Activated CD8-positive, alpha-beta memory T cell treated with anti-CD3 and anti-CD28 coated beads, Interleukin-2, amount 10 ng/mL, durations not matched to agents 7 days and 5 days (primary cell): ENCODE data around the gene MICAL2. TPM values are rescaled to one million over a fixed set of nuclear protein-coding genes. Genes with fewer than 3 reads are reported as not detected.

Experiments
- ATAC-seq: fragments of 150-1000 bp; cut with Tn5 transposase; one replicate; pipeline ENCODE4 v1.10.0; 2021; ENCODE audit warnings: moderate library complexity
- CTCF ChIA-PET: fragments of 350-600 bp; sonication (Branson Sonifier 250); formaldehyde crosslinking; loops from one replicate; lab custom pipeline; 2021; ENCODE audit warnings: antibody characterized with exemption; lab: Charles Lee
- DNase-seq: peaks from one replicate; pipeline ENCODE4 v3.0.0-alpha.2; 2020
- H3K27ac Mint-ChIP-seq: one replicate; pipeline ENCODE4 v1.8.0; 2021; ENCODE audit warnings: mild to moderate bottlenecking, mixed read lengths
- H3K27me3 Mint-ChIP-seq: one replicate; pipeline ENCODE4 v1.8.0; 2021; ENCODE audit warnings: mixed read lengths
- H3K36me3 Mint-ChIP-seq: one replicate; pipeline ENCODE4 v1.8.0; 2021; ENCODE audit warnings: mild to moderate bottlenecking, mixed read lengths
- H3K4me1 Mint-ChIP-seq: one replicate; pipeline ENCODE4 v1.8.0; 2021; ENCODE audit warnings: mixed read lengths
- H3K4me3 Mint-ChIP-seq: one replicate; pipeline ENCODE4 v1.8.0; 2021; ENCODE audit warnings: mild to moderate bottlenecking, moderate library complexity, mixed read lengths
- H3K9me3 Mint-ChIP-seq: one replicate; pipeline ENCODE4 v1.8.0; 2022; ENCODE audit warnings: low read depth, mixed read lengths
- total RNA-seq, 2 experiments: library from RNA; stranded (reverse); gene quantifications; one replicate each; pipeline ENCODE4 v1.2.3, GENCODE V29; 2021

The MICAL2 gene
- total RNA-seq, 2 experiments from 2014 or later = 120 to 168 TPM

GRCh38 chr11:12173111-12173510, 62.7 kb downstream of the MICAL2 start:
- H3K27me3 Mint-ChIP-seq = no peaks in the 10 kb centered on the region
- peak overlapping the region; percentile 81 for H3K27ac Mint-ChIP-seq
- peaks cover 48% of the 10 kb centered on the region for H3K36me3 Mint-ChIP-seq
- H3K4me1 Mint-ChIP-seq = peaks cover 69% of the 10 kb centered on the region
- CTCF ChIA-PET = interaction anchor here (0.8 to 1.2 kb wide), 5 partner anchors 9 to 109 kb away, joined by 3 to 4 read pairs (median 3); no protein-coding TSS in a partner anchor
- no peak for DNase-seq
- no peak for ATAC-seq
- H3K9me3 Mint-ChIP-seq = no peaks in the 10 kb centered on the region
- no peak overlapping the region for H3K4me3 Mint-ChIP-seq

DNA sequence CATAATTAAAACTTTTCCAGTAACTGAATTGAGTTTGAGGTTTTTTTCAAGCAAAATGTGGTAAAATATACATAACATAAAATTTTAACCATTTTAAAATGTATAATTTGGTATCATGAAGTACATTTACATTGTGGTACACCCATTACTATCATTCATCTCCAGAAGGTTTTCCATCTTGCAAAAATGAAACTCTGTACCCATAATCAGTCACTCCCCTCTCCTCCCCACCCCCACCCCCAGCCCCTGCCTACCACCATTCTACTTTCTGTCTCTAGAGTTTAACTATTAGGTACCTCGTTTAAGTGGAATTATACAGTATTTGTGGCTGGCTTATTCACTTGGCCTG, 63.7 kb downstream of the MICAL2 start:
- ATAC-seq (peak; percentile 44), DNase-seq (no peak)
- Mint-ChIP-seq H3K9me3 (no peaks in the 10 kb centered on the region), H3K27me3 (no peaks in the 10 kb centered on the region), H3K36me3 (peaks cover 48% of the 10 kb centered on the region), H3K4me3 (peak overlapping the region; percentile 52), H3K4me1 (peaks cover 71% of the 10 kb centered on the region), H3K27ac (peak overlapping the region; percentile 98)
- CTCF ChIA-PET = interaction anchor here (1.0 to 1.3 kb wide), 3 partner anchors 10 to 23 kb away, joined by 3 to 4 read pairs (median 3); no protein-coding TSS in a partner anchor

DNA sequence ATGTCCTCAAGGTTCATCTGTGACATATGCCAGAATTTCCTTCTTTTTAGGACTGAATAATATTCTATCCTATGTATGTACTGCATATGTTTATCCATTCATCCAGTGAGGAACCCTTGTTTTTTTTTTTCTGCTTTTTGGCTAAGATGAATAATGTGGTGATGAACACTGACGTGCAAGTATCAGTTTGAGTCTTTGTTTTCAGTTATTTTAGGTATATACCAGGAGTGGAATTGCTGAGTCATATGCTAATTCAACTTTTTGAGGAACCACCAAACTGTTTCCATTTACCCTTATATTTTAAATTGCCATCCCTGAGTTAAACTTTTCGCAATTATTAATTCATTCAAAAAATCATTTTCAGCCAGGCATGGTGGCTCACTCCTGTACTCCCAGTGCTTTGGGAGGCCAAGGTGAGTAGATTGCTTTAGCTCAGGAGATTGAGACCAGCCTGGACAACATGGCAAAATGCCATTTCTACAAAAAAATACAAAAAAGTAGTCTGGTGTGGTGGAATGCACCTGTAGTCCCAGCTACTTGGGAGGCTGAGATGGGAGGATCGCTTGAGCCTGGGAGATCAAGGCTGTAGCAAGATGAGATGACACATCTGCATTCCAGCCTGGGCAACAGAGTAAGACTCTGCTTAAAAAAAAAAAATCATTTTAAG, 64.2 kb downstream of the MICAL2 start:
- Mint-ChIP-seq H3K9me3 (no peaks in the 10 kb centered on the region), H3K27me3 (no peaks in the 10 kb centered on the region), H3K4me3 (peak overlapping the region; percentile 52), H3K4me1 (peaks cover 75% of the 10 kb centered on the region), H3K27ac (peak overlapping the region; percentile 98), H3K36me3 (peaks cover 49% of the 10 kb centered on the region)
- CTCF ChIA-PET = interaction anchor here (0.8 to 1.3 kb wide), 2 partner anchors 16 to 62 kb away, joined by 3 to 6 read pairs; no protein-coding TSS in a partner anchor
- DNase-seq (no peak), ATAC-seq (peak; percentile 73)

- H3K4me3 Mint-ChIP-seq = peak overlapping the region; percentile 27
- H3K4me1 Mint-ChIP-seq = peaks cover 74% of the 10 kb centered on the region
- CTCF ChIA-PET = interaction anchor here (0.7 to 1.1 kb wide), 3 partner anchors 15 to 60 kb away, joined by 3 to 4 read pairs (median 4); no protein-coding TSS in a partner anchor
- peak; percentile 78 for DNase-seq
- ATAC-seq = peak; percentile 77
- peak overlapping the region; percentile 98 for H3K27ac Mint-ChIP-seq
- H3K36me3 Mint-ChIP-seq = peaks cover 49% of the 10 kb centered on the region
- H3K9me3 Mint-ChIP-seq = no peaks in the 10 kb centered on the region
- H3K27me3 Mint-ChIP-seq = no peaks in the 10 kb centered on the region
Observed at GRCh38 chr11:12175694-12176241, 65.4 kb downstream of the MICAL2 start.

GRCh38 chr11:12176410-12176809, 66.0 kb downstream of the MICAL2 start:
- Mint-ChIP-seq H3K4me1 (peaks cover 72% of the 10 kb centered on the region), H3K36me3 (peaks cover 46% of the 10 kb centered on the region), H3K27ac (peak overlapping the region; percentile 98), H3K9me3 (no peaks in the 10 kb centered on the region), H3K27me3 (no peaks in the 10 kb centered on the region), H3K4me3 (no peak overlapping the region)
- CTCF ChIA-PET = interaction anchor here (0.8 to 1.1 kb wide), 2 partner anchors 14 to 23 kb away, joined by 3 to 4 read pairs; no protein-coding TSS in a partner anchor
- ATAC-seq = peak; percentile 1
- DNase-seq = no peak

DNA sequence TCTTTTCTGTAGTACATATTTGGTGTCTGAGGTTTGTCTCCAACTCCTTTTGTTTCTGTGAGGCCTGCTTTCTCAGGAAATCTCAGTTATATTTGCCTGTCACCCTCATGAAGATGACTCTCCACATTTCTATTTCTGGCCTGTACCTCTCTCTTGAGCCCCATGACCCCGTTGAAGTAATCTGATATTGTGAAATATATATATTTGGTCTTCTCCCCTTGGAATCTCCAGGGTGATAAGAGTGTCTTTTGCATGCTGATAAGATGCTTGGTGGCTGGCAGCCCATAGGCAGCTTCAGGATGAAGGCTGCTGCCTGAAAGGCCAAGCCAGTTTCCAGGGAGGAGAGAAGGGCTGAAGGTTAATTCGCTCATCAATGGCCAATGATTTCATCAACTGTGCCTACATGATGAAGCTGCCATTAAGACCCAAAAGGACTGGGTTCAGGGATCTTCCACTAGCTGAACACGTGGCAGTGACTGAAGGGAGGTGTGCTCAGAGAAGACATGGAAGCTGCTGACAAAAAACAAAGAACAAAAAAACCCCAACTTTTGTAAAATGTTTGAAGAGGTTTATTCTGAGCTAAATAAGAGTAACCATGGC, 67.4 kb downstream of the MICAL2 start:
- Mint-ChIP-seq H3K36me3 (peaks cover 36% of the 10 kb centered on the region), H3K4me3 (no peak overlapping the region), H3K27me3 (no peaks in the 10 kb centered on the region), H3K4me1 (peaks cover 65% of the 10 kb centered on the region), H3K9me3 (no peaks in the 10 kb centered on the region), H3K27ac (peak overlapping the region; percentile 17)
- DNase-seq (no peak), ATAC-seq (no peak)
- CTCF ChIA-PET = interaction anchor here (0.8 to 2.5 kb wide), 8 partner anchors 9 to 58 kb away, joined by 3 to 13 read pairs (median 4); no protein-coding TSS in a partner anchor

DNA sequence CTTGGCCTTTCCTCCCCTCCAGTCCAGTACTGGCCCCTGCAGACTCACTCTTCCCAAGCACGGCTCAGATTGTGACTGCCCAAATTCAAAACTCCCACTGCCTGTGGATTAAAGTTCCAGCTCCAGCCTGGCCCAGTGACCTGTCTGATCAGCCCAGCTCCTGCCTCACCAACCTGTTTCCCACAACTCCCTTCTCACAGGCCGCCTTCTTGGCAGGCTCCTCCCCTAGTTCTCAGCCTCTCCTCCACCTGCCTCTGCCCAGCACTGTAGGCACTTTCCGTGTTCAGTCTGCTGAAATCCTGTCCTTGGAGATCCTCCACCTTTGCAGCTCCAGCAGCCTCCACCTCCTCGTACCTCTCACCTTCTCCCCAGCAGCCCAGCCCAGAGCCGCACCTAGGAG, 68.6 kb downstream of the MICAL2 start:
- no peaks in the 10 kb centered on the region for H3K27me3 Mint-ChIP-seq
- CTCF ChIA-PET = interaction anchor here (0.9 to 2.5 kb wide), 10 partner anchors 8 to 92 kb away, joined by 3 to 13 read pairs (median 4); no protein-coding TSS in a partner anchor
- H3K9me3 Mint-ChIP-seq = no peaks in the 10 kb centered on the region
- no peak overlapping the region for H3K4me3 Mint-ChIP-seq
- no peak for DNase-seq
- H3K36me3 Mint-ChIP-seq = peaks cover 34% of the 10 kb centered on the region
- no peak for ATAC-seq
- peak overlapping the region; percentile 38 for H3K27ac Mint-ChIP-seq
- peaks cover 65% of the 10 kb centered on the region for H3K4me1 Mint-ChIP-seq

DNA sequence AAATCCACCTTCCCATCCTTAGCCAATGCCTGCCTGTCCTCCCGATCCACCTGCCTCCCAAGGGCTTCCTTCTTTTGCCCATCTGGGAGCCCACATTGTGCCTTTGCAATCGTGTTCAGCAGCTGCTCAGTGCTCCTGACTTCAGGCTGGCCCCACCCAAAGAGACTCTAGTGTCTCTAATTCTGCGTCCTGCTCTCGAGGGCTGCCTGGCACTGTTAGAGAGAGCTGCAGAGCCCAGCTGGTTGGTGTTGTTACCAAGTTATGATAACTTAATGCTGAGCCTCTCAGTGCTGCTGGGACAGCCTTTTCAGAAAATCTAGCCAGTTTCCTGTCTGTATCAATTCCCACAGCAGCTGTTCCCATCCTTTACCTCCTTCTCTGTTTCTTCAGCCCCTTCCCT, 69.1 kb downstream of the MICAL2 start:
- peaks cover 60% of the 10 kb centered on the region for H3K4me1 Mint-ChIP-seq
- no peaks in the 10 kb centered on the region for H3K27me3 Mint-ChIP-seq
- peak overlapping the region; percentile 38 for H3K27ac Mint-ChIP-seq
- H3K9me3 Mint-ChIP-seq = no peaks in the 10 kb centered on the region
- ATAC-seq (no peak), DNase-seq (no peak)
- CTCF ChIA-PET = interaction anchor here (0.9 to 2.5 kb wide), 6 partner anchors 11 to 56 kb away, joined by 3 to 13 read pairs (median 3); no protein-coding TSS in a partner anchor
- no peak overlapping the region for H3K4me3 Mint-ChIP-seq
- peaks cover 32% of the 10 kb centered on the region for H3K36me3 Mint-ChIP-seq

- H3K4me1 Mint-ChIP-seq = peaks cover 51% of the 10 kb centered on the region
- no peak overlapping the region for H3K4me3 Mint-ChIP-seq
- no peak for DNase-seq
- ATAC-seq = no peak
- H3K36me3 Mint-ChIP-seq = peaks cover 27% of the 10 kb centered on the region
- no peak overlapping the region for H3K27ac Mint-ChIP-seq
- no peaks in the 10 kb centered on the region for H3K27me3 Mint-ChIP-seq
- CTCF ChIA-PET = interaction anchor here (1.1 to 1.6 kb wide), 3 partner anchors 29 to 93 kb away, joined by 3 read pairs; no protein-coding TSS in a partner anchor
- no peaks in the 10 kb centered on the region for H3K9me3 Mint-ChIP-seq
Observed at GRCh38 chr11:12180257-12181205, 70.1 kb downstream of the MICAL2 start.

DNA sequence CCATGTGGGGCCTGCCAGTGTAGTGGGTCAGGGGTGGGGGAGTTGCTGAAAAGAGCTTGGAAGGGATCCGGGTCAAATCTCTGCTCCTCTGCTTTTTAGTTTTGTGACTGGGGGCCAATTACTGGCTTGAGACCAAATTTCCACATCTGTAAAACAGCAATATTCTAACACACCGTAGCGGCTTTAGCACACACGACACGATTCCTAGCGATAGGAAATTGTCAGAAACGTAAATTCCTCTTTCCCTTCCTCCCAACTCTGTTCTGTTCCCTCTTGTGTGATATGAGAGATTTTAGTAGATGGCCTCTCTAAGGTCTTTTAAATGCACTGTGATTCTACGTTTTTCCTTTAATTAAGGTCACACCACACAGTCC, 71.9 kb downstream of the MICAL2 start:
- CTCF ChIA-PET = interaction anchor here (1.3 to 1.6 kb wide), 2 partner anchors 12 to 94 kb away, joined by 3 read pairs; no protein-coding TSS in a partner anchor
- Mint-ChIP-seq H3K27me3 (no peaks in the 10 kb centered on the region), H3K27ac (no peak overlapping the region), H3K4me3 (no peak overlapping the region), H3K9me3 (no peaks in the 10 kb centered on the region), H3K4me1 (peaks cover 39% of the 10 kb centered on the region), H3K36me3 (peaks cover 14% of the 10 kb centered on the region)
- ATAC-seq (no peak), DNase-seq (no peak)

GRCh38 chr11:12182676-12183541, 72.5 kb downstream of the MICAL2 start:
- Mint-ChIP-seq H3K4me3 (no peak overlapping the region), H3K36me3 (peaks cover 8% of the 10 kb centered on the region), H3K27ac (no peak overlapping the region), H3K27me3 (no peaks in the 10 kb centered on the region), H3K4me1 (peaks cover 34% of the 10 kb centered on the region), H3K9me3 (no peaks in the 10 kb centered on the region)
- CTCF ChIA-PET = interaction anchor here (1.3 kb wide), 1 partner anchor 11 kb away, joined by 3 read pairs; no protein-coding TSS in a partner anchor
- DNase-seq = no peak
- no peak for ATAC-seq
